CD4-positive, alpha-beta T cell treated with Interleukin-10 for 1 hour (primary cell): Measurements from ENCODE around the gene PRKG1.
A peak's percentile ranks its signal among the peaks of the same experiment; 100 is the strongest.

ENCODE experiments used
- DNase-seq: peaks from one replicate; pipeline ENCODE4 v3.0.0-alpha.2; 2020

PRKG1 gene

GRCh38 chr10:51074238-51075028, at the start of gene PRKG1:
TSS of gene PRKG1 (plus strand) at chr10:51074487.
- DNase-seq, result no peak

DNA sequence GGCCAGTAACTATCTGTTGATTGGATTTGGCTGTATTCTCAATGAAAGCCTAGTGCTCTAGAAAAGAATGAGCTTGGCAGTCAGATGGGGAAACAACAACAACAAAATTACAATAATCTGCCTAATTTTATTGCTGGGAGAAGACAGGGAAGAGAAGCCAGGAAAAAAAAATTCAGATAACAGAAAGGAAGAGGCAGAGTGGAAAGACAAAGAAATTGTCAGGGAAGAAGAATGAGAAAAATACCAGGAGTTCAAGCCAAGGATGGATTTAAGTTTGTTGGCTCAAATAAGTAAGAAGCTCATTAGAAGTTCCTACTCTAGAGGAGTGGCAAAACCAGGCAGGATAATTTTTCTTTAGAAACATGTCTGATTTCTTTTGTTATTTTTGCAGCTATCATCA, 45.9 kb upstream of the PRKG1 start:
- no peak for DNase-seq

GRCh38 chr10:51029172-51029641, 45.1 kb upstream of the PRKG1 start:
- no peak for DNase-seq

DNA sequence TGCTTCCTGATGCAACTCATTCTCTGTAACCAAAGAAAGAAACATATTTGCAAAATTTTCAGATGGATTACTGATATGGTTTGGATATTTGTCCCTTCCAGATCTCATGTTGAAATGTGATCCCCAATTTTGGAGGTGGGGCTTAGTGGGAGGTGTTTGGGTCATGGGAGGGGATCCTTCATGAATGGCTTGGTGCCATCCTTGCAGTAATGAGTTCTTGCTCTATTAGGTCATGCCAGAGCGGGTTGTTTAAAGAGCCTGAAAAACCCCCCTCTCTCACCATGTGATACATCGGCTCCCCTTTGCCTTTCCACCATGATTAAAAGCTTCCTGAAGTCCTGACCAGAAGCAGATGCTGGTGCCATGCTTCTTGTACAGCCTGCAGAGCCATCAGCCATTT, 43.8 kb upstream of the PRKG1 start:
- no peak for DNase-seq

- no peak for DNase-seq
Measured at GRCh38 chr10:51031950-51032349, 42.3 kb upstream of the PRKG1 start.

DNA sequence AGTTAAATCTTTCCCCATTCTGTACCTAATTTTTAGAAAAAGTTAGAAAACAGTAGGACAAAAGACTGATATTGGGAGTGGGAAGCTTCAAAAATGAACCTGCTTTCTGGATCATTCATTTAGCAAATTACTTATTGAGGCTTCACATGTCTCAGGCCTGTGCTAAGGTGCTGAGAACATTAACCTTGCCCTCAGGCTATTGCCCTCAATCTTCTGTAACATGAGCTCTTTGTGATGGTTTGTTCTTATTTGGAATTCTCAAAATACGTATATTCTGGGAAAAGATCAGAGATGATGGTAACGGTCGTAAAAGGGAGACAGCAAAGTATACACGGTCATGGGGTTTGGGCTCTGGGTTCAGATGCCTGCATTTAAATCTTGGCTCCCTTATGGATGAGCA, 39.5 kb upstream of the PRKG1 start:
- DNase-seq, result no peak

GRCh38 chr10:51035344-51035743, 38.9 kb upstream of the PRKG1 start:
- DNase-seq, result no peak

DNA sequence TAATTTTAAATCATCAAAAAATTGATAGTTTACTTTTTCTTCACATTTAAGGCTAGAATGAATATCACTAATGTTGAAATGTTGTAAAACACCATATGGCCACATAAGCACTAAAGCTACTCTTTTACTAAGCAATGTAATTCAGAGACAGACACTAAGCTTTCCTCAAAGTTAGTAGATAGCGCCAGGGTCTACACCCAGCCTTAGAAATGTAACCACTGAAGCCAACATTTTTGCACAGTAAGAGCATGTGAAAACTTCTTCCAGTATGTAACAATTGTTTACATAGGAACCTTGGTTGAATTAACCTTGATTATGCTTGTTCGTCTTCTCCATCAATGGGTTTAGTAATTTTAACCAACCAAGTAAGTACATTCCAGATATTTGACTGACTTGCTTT, 28.4 kb upstream of the PRKG1 start:
- DNase-seq, result no peak

GRCh38 chr10:51046654-51047053, 27.6 kb upstream of the PRKG1 start:
- DNase-seq, result no peak

GRCh38 chr10:51047857-51048256, 26.4 kb upstream of the PRKG1 start:
- DNase-seq, result no peak

DNA sequence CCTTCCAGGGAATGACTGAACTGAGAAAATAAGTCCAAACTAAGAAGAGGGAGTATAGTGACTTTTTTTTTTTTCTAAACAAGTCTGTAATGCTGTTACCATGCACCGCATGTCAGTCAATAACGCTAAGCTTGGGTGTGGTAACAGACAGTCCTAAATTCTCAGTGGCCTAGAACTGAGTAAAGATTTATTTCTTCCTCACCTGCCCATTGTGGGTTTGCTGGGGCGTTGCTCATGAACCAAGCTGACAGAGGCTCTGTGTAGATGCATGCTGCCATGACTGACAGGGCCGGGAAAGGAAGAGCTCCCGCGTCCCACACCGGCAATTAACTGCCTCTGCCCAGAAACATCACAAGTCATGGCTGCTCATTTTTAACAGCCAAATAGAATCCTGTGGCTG, 25.5 kb upstream of the PRKG1 start:
- no peak for DNase-seq

DNA sequence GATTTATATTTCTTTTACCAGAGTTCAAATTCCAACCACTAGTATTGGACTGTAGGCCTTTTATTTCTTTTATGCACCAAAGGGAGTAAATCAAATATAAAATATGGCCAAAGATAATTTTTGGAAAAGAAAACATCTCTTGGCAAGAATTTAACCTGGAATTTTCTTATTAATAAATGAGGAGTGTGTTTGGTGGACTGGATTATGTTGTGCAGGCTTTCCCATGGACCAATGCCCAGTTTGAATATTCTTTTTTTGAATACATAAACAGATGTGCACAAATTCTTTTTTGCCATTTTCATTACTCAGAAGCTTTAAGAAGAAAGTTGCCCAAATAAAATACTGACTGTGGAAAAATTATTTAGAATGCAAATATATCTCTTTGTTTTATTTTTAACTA, 22.1 kb upstream of the PRKG1 start:
- DNase-seq, result no peak

- DNase-seq, result no peak
Measured at GRCh38 chr10:51057925-51058324, 16.4 kb upstream of the PRKG1 start.

- no peak for DNase-seq
Measured at GRCh38 chr10:51063166-51063565, 11.1 kb upstream of the PRKG1 start.

- peak; percentile 7 for DNase-seq
Measured at GRCh38 chr10:51063659-51064535, 10.4 kb upstream of the PRKG1 start.

DNA sequence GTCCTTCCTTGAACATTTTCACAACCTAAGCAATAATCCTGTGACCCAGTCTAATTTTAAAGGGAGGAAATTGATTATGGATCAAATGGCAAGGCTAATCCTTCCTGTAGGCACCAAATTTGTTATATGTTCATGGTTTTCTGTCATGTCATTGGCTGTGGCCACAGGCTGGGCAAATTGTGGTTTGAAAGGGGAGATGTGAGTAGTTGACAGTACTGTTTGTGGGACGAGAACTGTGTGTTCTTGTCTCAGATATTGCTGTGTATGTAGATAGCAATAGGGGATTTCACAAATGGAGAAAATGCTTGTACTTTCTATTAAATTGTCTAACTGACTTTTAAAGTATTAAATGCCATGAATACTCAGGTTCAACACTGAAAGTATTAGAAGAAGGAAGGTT, 8.1 kb upstream of the PRKG1 start:
- no peak for DNase-seq

DNA sequence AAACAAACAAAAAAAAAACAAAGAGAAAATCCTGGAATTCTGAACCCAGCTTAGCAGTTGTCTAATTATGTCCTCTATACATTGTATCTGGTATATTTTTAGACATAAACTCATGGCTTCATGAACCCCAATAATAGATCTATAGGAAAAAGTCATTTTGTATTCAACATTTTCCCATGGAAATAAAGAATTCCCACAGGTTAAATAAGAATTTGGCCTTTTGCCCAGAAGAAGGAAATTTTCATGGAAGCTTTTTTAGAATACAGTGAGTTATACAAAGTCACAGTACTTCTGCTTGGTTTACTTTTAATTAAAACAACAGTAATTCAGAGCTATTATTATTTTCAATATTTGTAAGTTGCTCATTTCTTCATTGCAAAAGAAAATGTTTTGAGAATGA, 2.1 kb upstream of the PRKG1 start:
- no peak for DNase-seq

- DNase-seq, result no peak
Measured at GRCh38 chr10:51072921-51073434, 1.3 kb upstream of the PRKG1 start.

GRCh38 chr10:51073453-51074237, 642 bp upstream of the PRKG1 start:
- DNase-seq, result no peak

- DNase-seq, result no peak
Measured at GRCh38 chr10:51075043-51075872, 971 bp downstream of the PRKG1 start.

GRCh38 chr10:51075873-51076229, 1.6 kb downstream of the PRKG1 start:
- no peak for DNase-seq

GRCh38 chr10:51076299-51076841, 2.1 kb downstream of the PRKG1 start:
- DNase-seq, result no peak
